HFFc6 (cell line): ENCODE results near the gene ST8SIA1. TPM values are rescaled to one million over a fixed set of nuclear protein-coding genes. Genes with fewer than 3 reads are reported as not detected.

ENCODE experiments used
- DNase-seq: peaks from one replicate; pipeline ENCODE4 v3.0.0-alpha.2; 2018
- H3K27ac Mint-ChIP-seq: 2 replicates; pipeline ENCODE4 v1.8.0; 2020; ENCODE audit warnings: mild to moderate bottlenecking, mixed read lengths
- H3K27me3 Mint-ChIP-seq: 2 replicates; pipeline ENCODE4 v1.8.0; 2021; ENCODE audit warnings: mild to moderate bottlenecking, moderate library complexity, mixed read lengths; ENCODE audit not compliant: insufficient read depth
- H3K36me3 Mint-ChIP-seq: 2 replicates; pipeline ENCODE4 v1.8.0; 2021; ENCODE audit warnings: low read depth, mixed read lengths
- H3K4me1 Mint-ChIP-seq: 2 replicates; pipeline ENCODE4 v1.8.0; 2020; ENCODE audit warnings: low read depth, mixed read lengths
- H3K4me3 Mint-ChIP-seq: 2 replicates; pipeline ENCODE4 v1.8.0; 2020; ENCODE audit warnings: mild to moderate bottlenecking, moderate library complexity, mixed read lengths
- H3K9me3 Mint-ChIP-seq: 2 replicates; pipeline ENCODE4 v1.8.0; 2020; ENCODE audit warnings: mild to moderate bottlenecking, mixed read lengths
- total RNA-seq, 6 experiments: library from RNA; stranded (reverse); fragmentation: NEBNext Ultra II Directional; extraction: Animal tissue kit (Norgen Biotek cat#: 25700); gene quantifications; 2 replicates in 1 of 6; 3 replicates in 5 of 6; pipeline ENCODE4 v1.2.3, GENCODE V29; 2021
- TF ChIP-seq, protein P1 (sequence below): fragments of 200-600 bp; sonication (generic); IDR thresholded peaks from 2 replicates; pipeline ENCODE4 v1.5.0; 2021; ENCODE audit warnings: antibody characterized with exemption, mild to moderate bottlenecking

Gene ST8SIA1
- total RNA-seq, 6 experiments from 2014 or later, result not detected

DNA sequence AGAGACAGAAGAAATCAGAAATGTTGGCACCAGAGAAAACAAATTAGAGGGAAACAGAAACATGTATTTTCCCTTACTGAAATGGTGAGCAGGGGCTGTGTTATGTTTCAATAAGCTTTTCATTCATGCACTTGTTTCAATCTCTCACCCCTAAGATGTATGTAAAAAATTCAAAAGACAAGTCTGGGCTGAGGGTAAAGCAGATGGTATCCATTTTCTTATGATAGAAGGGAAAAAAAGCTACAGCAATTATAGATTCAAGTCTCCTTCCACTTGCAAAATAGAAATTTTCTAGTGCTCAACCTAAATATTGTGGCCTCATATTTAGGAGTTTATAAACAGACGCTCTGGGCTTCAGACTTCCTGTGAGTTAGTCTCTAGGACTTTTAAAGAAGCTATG, 138.3 kb downstream of the ST8SIA1 start:
- H3K4me3 Mint-ChIP-seq, result no peak overlapping the region
- TF ChIP-seq, protein P1, sequence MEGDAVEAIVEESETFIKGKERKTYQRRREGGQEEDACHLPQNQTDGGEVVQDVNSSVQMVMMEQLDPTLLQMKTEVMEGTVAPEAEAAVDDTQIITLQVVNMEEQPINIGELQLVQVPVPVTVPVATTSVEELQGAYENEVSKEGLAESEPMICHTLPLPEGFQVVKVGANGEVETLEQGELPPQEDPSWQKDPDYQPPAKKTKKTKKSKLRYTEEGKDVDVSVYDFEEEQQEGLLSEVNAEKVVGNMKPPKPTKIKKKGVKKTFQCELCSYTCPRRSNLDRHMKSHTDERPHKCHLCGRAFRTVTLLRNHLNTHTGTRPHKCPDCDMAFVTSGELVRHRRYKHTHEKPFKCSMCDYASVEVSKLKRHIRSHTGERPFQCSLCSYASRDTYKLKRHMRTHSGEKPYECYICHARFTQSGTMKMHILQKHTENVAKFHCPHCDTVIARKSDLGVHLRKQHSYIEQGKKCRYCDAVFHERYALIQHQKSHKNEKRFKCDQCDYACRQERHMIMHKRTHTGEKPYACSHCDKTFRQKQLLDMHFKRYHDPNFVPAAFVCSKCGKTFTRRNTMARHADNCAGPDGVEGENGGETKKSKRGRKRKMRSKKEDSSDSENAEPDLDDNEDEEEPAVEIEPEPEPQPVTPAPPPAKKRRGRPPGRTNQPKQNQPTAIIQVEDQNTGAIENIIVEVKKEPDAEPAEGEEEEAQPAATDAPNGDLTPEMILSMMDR, result no peak
- DNase-seq, result no peak
- peaks cover 2% of the 10 kb centered on the region; the same call in 1 of the 2 replicates for H3K27me3 Mint-ChIP-seq
- H3K36me3 Mint-ChIP-seq, result no peaks in the 10 kb centered on the region
- no peaks in the 10 kb centered on the region for H3K9me3 Mint-ChIP-seq
- H3K4me1 Mint-ChIP-seq, result no peaks in the 10 kb centered on the region
- H3K27ac Mint-ChIP-seq, result no peak overlapping the region

DNA sequence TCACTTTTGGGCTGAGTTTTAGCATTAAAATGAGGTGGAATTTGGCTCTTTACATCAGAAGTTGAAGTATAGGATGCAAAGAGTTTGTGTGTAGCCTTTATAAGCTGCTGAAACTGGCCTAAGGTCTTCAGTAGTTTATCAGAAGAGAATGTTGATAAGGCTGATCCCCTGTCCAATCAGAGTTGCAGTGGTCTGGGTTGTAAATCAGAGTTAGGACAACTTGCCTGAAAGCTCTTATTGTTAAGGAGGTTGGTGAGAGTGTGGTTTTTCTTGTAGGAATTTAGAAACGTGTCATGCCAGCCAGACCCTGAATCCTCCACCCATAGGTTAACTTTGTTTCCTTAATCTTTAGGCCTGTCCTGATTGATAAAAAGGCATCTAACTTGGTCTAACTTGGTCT, 143.5 kb downstream of the ST8SIA1 start:
- Mint-ChIP-seq H3K4me1 (no peaks in the 10 kb centered on the region), H3K36me3 (no peaks in the 10 kb centered on the region), H3K4me3 (no peak overlapping the region), H3K27me3 (peaks cover 2% of the 10 kb centered on the region; the same call in 1 of the 2 replicates), H3K9me3 (no peaks in the 10 kb centered on the region), H3K27ac (no peak overlapping the region)
- no peak for DNase-seq
- TF ChIP-seq, protein P1, result no peak

DNA sequence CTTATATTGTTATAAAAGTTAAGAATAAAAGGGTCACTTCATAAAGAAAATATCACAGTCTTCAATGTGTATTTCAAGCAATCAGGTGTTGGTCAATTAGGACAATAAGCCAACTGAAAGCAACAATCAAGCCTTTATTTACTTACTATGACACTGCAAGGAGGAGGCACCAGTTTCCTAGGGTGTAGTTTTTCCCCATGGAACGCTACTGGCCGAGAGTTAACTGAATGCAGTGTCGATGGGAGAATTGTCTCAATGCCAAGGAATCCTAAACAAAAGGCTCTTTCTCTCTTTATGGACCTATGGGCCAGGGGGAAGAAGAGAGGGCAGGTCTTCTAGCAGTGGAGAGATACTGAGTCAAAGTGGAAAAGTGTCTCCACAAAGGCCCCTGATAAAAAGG, 146.1 kb downstream of the ST8SIA1 start:
- Mint-ChIP-seq H3K36me3 (no peaks in the 10 kb centered on the region), H3K27ac (no peak overlapping the region), H3K4me1 (no peaks in the 10 kb centered on the region), H3K27me3 (no peaks in the 10 kb centered on the region; the same call in 1 of the 2 replicates), H3K9me3 (no peaks in the 10 kb centered on the region), H3K4me3 (no peak overlapping the region)
- no peak for DNase-seq
- TF ChIP-seq, protein P1, result no peak

DNA sequence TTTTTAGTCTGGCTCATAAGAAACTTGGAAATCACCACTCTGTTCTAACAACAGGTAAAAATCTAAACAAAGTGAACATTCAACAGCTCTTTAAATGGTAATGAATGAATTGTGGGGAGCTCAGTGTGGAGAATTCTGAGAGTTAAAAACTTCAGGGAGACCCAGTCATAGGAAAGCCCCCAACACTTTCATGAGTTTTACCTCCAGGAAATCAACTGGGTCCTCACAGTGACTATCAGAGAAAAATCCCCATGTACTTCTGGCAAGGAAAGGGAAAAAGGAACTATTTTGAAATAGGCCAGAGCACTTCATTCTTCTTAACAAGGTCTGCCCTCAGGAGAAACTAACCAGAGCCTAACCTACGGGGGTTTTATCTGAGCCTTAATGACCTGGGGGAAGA, 153.8 kb downstream of the ST8SIA1 start:
- H3K9me3 Mint-ChIP-seq, result no peaks in the 10 kb centered on the region
- no peaks in the 10 kb centered on the region for H3K4me1 Mint-ChIP-seq
- H3K27me3 Mint-ChIP-seq, result no peaks in the 10 kb centered on the region; the same call in 1 of the 2 replicates
- TF ChIP-seq, protein P1, result no peak
- H3K27ac Mint-ChIP-seq, result no peak overlapping the region
- no peaks in the 10 kb centered on the region for H3K36me3 Mint-ChIP-seq
- DNase-seq, result no peak
- no peak overlapping the region for H3K4me3 Mint-ChIP-seq

DNA sequence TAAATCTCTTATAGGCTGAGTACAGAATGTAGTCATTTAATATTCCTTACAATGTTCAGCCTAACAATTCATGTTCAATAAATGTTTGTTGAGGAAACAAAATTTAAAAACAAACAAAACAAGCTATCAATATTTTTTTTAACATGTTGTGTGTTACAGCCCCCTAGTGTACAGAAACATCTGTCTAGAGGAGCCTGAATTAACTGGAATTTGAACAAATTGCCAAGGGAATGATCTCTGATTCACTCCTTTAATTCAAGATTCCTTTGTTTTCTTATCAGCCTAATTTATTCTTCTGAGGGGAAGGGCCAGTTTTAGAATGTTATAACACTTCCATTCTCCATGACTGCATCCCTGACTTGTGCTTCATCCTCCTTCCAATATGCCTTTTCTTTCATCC, 161.3 kb downstream of the ST8SIA1 start:
- Mint-ChIP-seq H3K4me3 (no peak overlapping the region), H3K9me3 (peaks cover 5% of the 10 kb centered on the region; the same call in 1 of the 2 replicates), H3K27me3 (no peaks in the 10 kb centered on the region), H3K36me3 (no peaks in the 10 kb centered on the region), H3K27ac (no peak overlapping the region), H3K4me1 (no peaks in the 10 kb centered on the region)
- TF ChIP-seq, protein P1, result no peak
- no peak for DNase-seq

DNA sequence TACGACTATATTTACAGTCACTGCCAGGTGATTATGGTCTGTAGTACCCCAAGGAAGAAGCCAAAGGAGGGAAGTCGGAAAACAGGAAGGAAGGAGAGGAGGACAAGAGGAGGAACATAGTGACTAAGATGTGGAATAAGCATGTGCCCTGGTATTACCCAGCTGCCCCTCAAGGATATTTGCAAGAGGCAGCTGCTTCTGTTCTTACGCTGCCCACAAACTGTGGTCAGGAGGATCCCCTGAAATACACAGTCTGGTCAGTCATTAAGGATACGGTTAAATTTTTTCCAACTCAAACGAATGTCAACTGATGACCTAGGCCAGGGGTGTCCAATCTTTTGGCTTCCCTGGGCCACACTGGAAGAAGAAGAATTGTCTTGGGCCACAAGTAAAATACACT, 162.0 kb downstream of the ST8SIA1 start:
- Mint-ChIP-seq H3K9me3 (peaks cover 5% of the 10 kb centered on the region; the same call in 1 of the 2 replicates), H3K4me3 (no peak overlapping the region), H3K36me3 (no peaks in the 10 kb centered on the region), H3K4me1 (no peaks in the 10 kb centered on the region), H3K27ac (no peak overlapping the region), H3K27me3 (no peaks in the 10 kb centered on the region)
- TF ChIP-seq, protein P1, result no peak
- no peak for DNase-seq
